Stimulated activated CD4-positive, alpha-beta T cell treated with anti-CD3 and anti-CD28 coated beads, TNF-alpha, amount 100 ng/mL, for 48 hours (primary cell): ENCODE measurements around the gene BPI.
"Not testable (repeated sequence)": the region's sequence is repeated elsewhere in the genome, so short reads cannot be mapped to it uniquely, and the experiment has no call there.

Source experiments
- DNase-seq, 3 donors: peaks; one replicate each; pipeline ENCODE4 v3.0.0-alpha.2; 2020; ENCODE audit warnings: low read depth in 3 of 3

Gene BPI

DNA sequence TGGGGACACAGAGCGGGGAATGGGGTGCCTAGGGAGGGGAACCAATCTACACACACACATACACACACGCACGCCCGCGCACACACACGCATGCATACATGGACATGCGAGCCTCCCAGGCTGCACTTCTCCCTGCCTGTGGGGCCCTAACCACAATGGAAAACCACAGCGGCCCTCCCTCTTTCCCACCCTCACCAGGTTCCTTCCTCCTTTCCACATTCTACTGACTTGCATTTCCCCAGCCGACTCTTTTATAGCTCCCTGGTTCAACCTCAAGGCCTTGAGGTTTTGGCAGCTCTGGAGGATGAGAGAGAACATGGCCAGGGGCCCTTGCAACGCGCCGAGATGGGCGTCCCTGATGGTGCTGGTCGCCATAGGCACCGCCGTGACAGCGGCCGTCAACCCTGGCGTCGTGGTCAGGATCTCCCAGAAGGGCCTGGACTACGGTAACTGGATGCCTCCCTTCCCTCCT lies at the start of gene BPI:
TSS of gene BPI (plus strand) at position 249 of the 472 bp plus-strand sequence. CDS start at position 317, 68 bp downstream.
- no peak for DNase-seq

GRCh38 chr20:38254621-38255020 lies 49.3 kb upstream of the BPI start:
- not testable (repeated sequence) for DNase-seq

GRCh38 chr20:38255393-38255792 lies 48.6 kb upstream of the BPI start:
- no peak for DNase-seq

DNA sequence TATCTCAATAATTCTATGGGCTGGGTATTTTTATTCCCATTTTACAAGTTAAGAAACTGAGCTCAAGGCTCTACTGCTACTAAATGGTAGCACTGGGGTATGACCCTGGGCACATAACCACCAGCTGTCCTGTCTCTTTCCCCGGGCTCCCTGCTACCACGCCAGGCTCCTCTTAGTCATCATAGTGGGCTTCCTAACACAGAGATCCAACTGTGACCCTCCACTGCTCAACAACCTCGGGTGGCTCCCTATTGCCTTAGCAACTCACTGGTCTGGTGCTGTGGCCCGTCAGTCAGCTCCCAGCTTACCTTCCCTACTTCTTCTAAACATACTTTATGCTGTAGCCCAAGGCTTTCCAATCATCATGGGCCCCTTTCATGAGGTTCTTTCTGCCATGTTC lies 47.9 kb upstream of the BPI start:
- DNase-seq: no peak

- DNase-seq: no peak
Observed at GRCh38 chr20:38256966-38257365, 47.0 kb upstream of the BPI start.

GRCh38 chr20:38258545-38259215 lies 45.3 kb upstream of the BPI start:
- DNase-seq: no peak

DNA sequence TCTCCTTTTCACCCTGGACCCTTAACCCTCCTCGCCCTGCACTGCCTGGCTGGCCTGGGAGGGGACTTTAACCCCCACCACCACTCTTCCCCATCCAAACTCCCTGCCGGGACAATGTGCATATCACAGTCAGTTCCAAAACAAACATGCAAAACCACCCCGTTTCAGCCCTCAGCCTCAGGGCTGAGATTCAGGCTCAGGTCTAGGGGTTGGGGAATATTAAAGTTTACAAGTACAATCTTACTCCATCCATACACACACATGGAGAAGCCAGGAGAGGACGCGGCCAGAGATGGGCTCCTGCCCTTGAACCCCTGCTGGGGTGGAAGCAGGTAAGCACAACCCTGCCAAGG lies 44.0 kb upstream of the BPI start:
- no peak for DNase-seq

- no peak for DNase-seq
Observed at GRCh38 chr20:38260378-38261053, 43.4 kb upstream of the BPI start, which contains the start of gene KIAA1755. Gene KIAA1755, minus strand, starts transcription at chr20:38260735. Its CDS starts 235 bp downstream, at chr20:38260500.

DNA sequence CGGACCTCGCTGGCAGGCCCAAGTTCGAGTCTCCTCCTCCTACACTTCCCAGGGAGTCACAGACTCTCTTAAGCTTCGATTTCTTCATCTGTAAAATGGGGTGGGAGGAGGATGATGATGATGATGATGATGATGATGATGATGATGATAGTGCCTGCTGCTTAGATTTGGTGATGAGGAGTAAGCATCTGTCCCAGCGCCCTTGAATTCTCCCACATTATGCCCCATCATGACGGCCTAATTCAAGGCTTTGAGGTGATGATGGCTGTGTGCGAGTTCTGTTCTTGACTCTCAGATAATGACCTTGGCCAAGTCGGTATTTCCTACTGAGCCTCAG lies 42.9 kb upstream of the BPI start:
- no peak for DNase-seq

- no peak for DNase-seq
Observed at GRCh38 chr20:38262931-38263330, 41.0 kb upstream of the BPI start.

- DNase-seq: no peak
Observed at GRCh38 chr20:38266426-38266825, 37.5 kb upstream of the BPI start.

DNA sequence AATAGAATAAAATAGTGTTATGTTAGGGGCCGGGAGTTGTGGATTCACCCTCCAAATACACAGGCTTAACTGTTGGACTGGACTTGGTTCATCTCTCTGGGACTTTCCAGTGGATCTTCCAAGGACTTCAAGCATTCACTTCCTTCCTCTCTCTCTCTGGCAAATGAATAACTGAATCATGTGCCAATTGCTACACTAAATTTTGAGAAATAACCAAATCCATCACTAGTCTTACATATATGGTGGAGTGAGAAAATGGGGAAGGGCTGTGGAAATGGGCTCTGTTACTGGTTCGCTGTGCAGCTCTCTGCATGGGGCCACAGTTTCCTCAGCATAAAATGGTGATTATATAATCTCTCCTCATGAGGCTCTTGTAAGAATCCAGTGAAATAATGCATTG lies 36.7 kb upstream of the BPI start:
- no peak for DNase-seq

GRCh38 chr20:38267901-38268514 lies 35.9 kb upstream of the BPI start:
- no peak for DNase-seq

GRCh38 chr20:38269040-38269439 lies 34.9 kb upstream of the BPI start:
- DNase-seq: no peak

DNA sequence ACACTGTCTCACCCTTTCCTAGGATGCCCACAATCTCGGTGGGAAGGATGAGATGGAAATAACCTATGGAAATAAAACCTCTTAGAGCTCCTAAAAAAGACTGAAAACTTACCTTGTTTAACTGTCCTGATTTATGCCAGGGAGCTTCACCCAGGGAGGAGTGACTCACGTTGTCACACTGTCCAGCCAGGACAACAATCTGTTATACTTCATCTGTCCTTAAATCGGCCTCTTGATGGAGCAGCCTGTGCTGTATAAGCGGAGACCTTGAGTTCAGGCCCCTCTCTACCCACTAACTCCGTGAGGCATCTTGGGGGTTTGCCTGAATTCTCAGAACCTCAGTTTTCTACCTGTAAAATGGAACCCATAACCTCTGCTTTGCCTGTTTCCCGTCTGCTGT lies 34.2 kb upstream of the BPI start:
- DNase-seq: no peak

- no peak for DNase-seq
Observed at GRCh38 chr20:38270869-38271605, 32.9 kb upstream of the BPI start.

GRCh38 chr20:38271608-38272120 lies 32.3 kb upstream of the BPI start:
- no peak for DNase-seq

DNA sequence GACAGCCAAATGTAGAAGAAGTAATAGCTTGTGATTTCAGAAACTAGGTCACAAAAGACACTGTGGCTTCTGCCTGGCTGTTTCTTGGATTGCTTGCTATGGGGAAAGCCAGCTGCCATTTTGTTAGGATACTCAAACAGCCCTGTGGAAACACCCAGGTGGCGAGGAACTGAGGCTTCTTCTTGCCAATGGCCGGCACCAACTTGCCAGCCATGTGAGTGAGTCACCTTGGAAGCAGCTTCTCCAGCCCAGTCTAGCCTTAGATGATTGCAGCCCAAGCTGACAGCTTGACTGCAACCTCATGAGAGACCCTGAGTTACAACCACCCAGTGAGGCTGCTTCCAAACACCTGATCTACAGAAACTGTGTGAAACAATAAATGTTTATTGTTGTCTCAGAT lies 31.6 kb upstream of the BPI start:
- no peak for DNase-seq

GRCh38 chr20:38272961-38273360 lies 31.0 kb upstream of the BPI start:
- no peak for DNase-seq

DNA sequence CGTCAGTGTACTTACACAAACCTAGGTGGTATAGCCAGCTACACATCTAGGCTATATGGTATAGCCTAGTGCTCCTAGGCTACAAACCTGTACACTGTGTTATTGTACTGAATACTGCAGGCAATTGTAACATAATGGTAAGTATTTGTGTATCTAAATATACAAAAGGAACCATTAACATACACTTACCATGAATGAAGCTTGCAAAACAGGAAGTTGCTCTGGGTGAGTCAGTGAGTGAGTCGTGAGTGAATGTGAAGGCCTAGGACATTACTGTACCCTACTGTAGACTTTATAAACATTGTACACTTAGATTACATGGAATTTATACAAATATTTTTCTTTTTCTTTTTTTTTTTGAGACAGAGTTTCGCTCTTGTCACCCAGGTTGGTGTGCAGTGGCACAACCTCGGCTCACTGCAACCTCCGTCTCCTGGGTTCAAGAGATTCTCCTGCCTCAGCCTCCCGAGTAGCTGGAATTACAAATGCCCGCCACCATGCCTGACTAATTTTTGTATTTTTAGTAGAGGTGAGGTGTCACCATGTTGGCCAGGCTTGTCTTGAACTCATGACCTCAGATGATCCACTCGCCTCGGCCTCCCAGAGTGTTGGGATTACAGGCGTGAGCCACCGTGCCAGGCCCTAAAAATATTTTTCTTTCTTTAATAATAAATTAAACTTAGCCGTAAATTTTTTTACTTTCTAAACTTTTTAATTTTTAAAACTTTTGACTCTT lies 28.0 kb upstream of the BPI start:
- no peak for DNase-seq

GRCh38 chr20:38277285-38277684 lies 26.7 kb upstream of the BPI start:
- DNase-seq: no peak

DNA sequence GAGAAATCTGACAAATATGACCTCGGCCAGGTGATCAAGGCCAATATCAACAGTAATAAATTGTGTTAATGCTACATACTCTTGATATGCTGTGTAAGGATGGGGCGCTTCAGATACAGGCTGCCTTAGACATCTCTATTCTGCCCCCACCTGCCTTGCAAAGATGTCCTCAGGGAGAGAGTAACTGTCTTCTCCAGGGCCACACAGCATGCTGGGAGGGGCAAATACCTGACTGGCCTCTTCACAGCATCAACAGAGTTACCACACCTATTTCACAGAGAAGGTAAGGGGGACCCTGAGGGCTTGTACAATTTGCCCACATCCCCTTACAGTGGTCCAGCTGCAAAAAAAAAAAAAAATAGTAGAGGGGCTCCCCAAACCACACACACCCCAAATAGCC lies 26.3 kb upstream of the BPI start:
- DNase-seq: no peak
